T-cell (primary cell): Measurements from ENCODE around the gene RGS14. TPM values are rescaled to one million over a fixed set of nuclear protein-coding genes. Genes with fewer than 3 reads are reported as not detected.
"Not testable (repeated sequence)": the region's sequence is repeated elsewhere in the genome, so short reads cannot be mapped to it uniquely, and the experiment has no call there.

Source experiments
- ATAC-seq, 4 experiments: fragments of 200-7000 bp in 3 of 4; fragments of 150-1000 bp in 1 of 4; cut with Tn5 transposase; replicated peaks in 1 of 4; 1 replicate in 3 of 4; 2 replicates in 1 of 4; pipeline ENCODE4 v1.10.0; 2021; ENCODE audit warnings: moderate library complexity in 3 of 4, mild to moderate bottlenecking in 2 of 4, moderate number of reproducible peaks in 1 of 4
- CTCF ChIA-PET, 2 donors: fragments of 300-600 bp; sonication (Branson Sonifier 250); formaldehyde crosslinking; loops; one replicate each; lab custom pipeline; 2022; ENCODE audit warnings: antibody characterized with exemption in 2 of 2; lab: Charles Lee
- POLR2A ChIA-PET, 2 donors: fragments of 300-600 bp; sonication (Branson Sonifier 250); formaldehyde crosslinking; loops; one replicate each; lab custom pipeline; 2022; ENCODE audit warnings: antibody characterized with exemption in 2 of 2; lab: Charles Lee
- DNase-seq, 35 experiments: peaks; one replicate each; pipeline versions ENCODE4 v3.0.0 to v3.0.0-alpha.2; 2013 to 2023
- H3K27ac ChIP-seq: one replicate; pipeline ENCODE4 v1.5.1; 2013; ENCODE audit warnings: low read length
- H3K27me3 ChIP-seq, 2 experiments: replicated peaks in 1 of 2; 1 replicate in 1 of 2; 2 replicates in 1 of 2; pipeline versions ENCODE4 v1.6.1 to v1.7.0; 2013; ENCODE audit warnings: low read length in 1 of 2, mixed read lengths in 1 of 2; ENCODE audit not compliant: control insufficient read depth in 2 of 2, insufficient read depth in 2 of 2; ENCODE audit errors: extremely low read depth in 1 of 2
- H3K36me3 ChIP-seq, 2 donors: 1 replicate in 1 of 2; 2 replicates in 1 of 2; pipeline versions ENCODE4 v1.6.1 to v1.7.0; 2013; ENCODE audit warnings: low read length in 1 of 2; ENCODE audit not compliant: control insufficient read depth in 2 of 2, insufficient read depth in 1 of 2; ENCODE audit errors: extremely low read depth in 1 of 2
- H3K4me1 ChIP-seq, 2 experiments: 1 replicate in 1 of 2; 2 replicates in 1 of 2; pipeline versions ENCODE4 v1.6.1 to v1.7.0; 2013; ENCODE audit warnings: low read length in 2 of 2, mixed read lengths in 1 of 2; ENCODE audit not compliant: insufficient read depth in 2 of 2, control insufficient read depth in 1 of 2; ENCODE audit errors: extremely low read depth in 1 of 2
- H3K4me3 ChIP-seq, 2 donors: 1 replicate in 1 of 2; 2 replicates in 1 of 2; pipeline versions ENCODE4 v1.5.1 to v1.7.0; 2013; ENCODE audit warnings: mild to moderate bottlenecking in 2 of 2, low read length in 1 of 2, moderate library complexity in 1 of 2; ENCODE audit not compliant: control insufficient read depth in 1 of 2; ENCODE audit errors: extremely low read depth in 1 of 2
- H3K9me3 ChIP-seq: 2 replicates; pipeline ENCODE4 v1.7.0; 2013
- H3K27ac Mint-ChIP-seq, 2 donors: one replicate each; pipeline ENCODE4 v1.8.0; 2020 to 2021; ENCODE audit warnings: mild to moderate bottlenecking in 2 of 2, mixed read lengths in 2 of 2
- H3K27me3 Mint-ChIP-seq, 2 donors: one replicate each; pipeline ENCODE4 v1.8.0; 2021 to 2022; ENCODE audit warnings: mixed read lengths in 2 of 2
- H3K36me3 Mint-ChIP-seq: one replicate; pipeline ENCODE4 v1.8.0; 2021; ENCODE audit warnings: mixed read lengths
- H3K4me1 Mint-ChIP-seq, 3 donors: one replicate each; pipeline ENCODE4 v1.8.0; 2020 to 2022; ENCODE audit warnings: mixed read lengths in 3 of 3, mild to moderate bottlenecking in 1 of 3
- H3K4me3 Mint-ChIP-seq, 3 donors: one replicate each; pipeline ENCODE4 v1.8.0; 2020 to 2022; ENCODE audit warnings: mild to moderate bottlenecking in 3 of 3, mixed read lengths in 3 of 3, moderate library complexity in 3 of 3
- H3K9me3 Mint-ChIP-seq, 3 donors: one replicate each; pipeline ENCODE4 v1.8.0; 2020 to 2022; ENCODE audit warnings: mixed read lengths in 3 of 3
- WGBS: methylation state at CpG from one replicate; pipeline ENCODE4 v1.1.5; 2013; ENCODE audit warnings: missing lambda C conversion rate; ENCODE audit not compliant: insufficient coverage; 5-methylcytosine and 5-hydroxymethylcytosine counted together
- total RNA-seq, 35 experiments: library from RNA in 6 of 35; stranded (reverse) in 6 of 35; fragments of 120-200 nt in 1 of 35; gene quantifications; one replicate each; pipeline versions ENCODE4 v1.2.1 to v1.2.4 and lab custom pipeline; 2013 to 2026

The RGS14 gene
- total RNA-seq, 5 donors from 2014 or later (not counting 1 experiment from before 2014, with no cell fraction given), result 85.7 to 209 (median 195) TPM

DNA sequence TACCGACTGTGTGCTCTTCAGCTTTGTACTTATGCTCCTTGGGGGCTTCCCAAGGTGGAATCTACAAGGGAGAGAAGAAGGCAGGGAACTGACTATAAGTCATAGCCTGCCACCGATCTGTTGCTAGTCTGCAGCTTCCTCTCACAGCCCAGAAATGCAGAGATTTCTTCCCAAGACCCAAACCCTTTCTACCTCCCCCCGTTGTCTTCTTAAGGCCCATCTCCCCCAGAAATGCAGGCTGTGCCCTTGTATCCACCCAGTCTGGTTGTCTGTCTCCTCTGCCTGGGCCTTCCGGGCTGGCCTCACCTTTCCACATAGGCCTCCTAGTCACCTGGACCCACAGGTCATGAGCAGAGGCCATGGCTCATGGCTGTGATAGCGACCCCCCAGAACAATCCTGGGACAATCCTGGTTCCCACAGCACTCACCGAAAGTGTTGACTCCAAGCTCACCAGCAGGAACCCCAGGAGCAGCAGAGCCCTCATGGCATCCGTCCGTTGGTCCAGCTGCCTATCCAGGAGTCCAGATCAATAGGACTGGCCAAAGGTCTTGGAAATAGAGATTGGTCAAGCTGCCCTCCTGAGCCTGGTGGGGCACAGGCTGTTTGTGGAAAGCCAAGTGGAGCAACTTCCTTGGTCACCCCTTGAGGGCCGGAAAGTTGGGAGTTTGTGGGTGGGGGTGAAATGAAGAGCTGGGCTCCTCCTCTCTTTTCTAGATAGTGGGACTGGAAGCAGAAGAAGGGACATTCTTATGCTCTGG is 51.5 kb downstream of the RGS14 start, which contains the start of gene F12:
Gene F12, minus strand, starts transcription at position 522 of the 759 bp plus-strand sequence. Its CDS starts 37 bp downstream, at position 485.
- Mint-ChIP-seq H3K27ac (peak within 1 kb of the TSS in 1 of 2 donors; percentile 31), H3K4me3 (no peak within 1 kb of the TSS), H3K27me3 (no peaks in the 10 kb centered on the region), H3K36me3 (no peaks in the 10 kb centered on the region), H3K4me1 (peaks cover 28 to 52% (median 31%) of the 10 kb centered on the region in 3 donors), H3K9me3 (no peaks in the 10 kb centered on the region)
- H3K4me3 ChIP-seq, result no peak within 1 kb of the TSS
- no peaks in the 10 kb centered on the region for H3K36me3 ChIP-seq
- POLR2A ChIA-PET, result interaction anchor here (0.7 to 1.1 kb wide), 5 partner anchors 10 to 136 kb away, joined by 3 to 8 read pairs (median 5); no protein-coding TSS in a partner anchor
- CTCF ChIA-PET, result interaction anchor here in 1 of 2 donors (1.0 to 1.1 kb wide), 3 partner anchors 13 to 36 kb away, joined by 3 to 6 read pairs (median 3); no protein-coding TSS in a partner anchor
- no peak for DNase-seq
- peaks cover 0 to 6% of the 10 kb centered on the region in 2 experiments for H3K27me3 ChIP-seq
- 94% methylated on average over 8 of the region's 9 CpGs for WGBS
- peaks cover 6 to 67% of the 10 kb centered on the region in 2 experiments for H3K4me1 ChIP-seq
- H3K27ac ChIP-seq, result no peak within 1 kb of the TSS
- ATAC-seq, result no peak
- no peaks in the 10 kb centered on the region for H3K9me3 ChIP-seq

DNA sequence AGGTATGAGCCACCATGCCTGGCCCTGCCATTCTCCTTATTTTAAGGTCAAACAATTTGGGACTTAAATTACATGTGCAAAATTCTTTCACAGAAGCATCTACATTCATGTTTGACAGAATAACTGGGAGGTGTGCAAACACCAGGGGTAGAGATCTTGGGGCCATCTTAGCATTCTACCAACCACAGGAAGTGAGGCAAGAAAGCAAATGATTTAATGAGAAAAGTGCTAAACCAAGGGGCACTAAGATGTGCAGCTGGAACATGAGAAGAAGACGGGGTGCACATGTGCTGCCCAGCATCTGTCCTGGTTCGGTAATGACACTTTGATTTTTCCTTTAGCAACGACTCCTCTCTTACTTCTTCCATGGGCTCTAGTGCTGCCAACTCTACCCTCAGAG is 52.9 kb downstream of the RGS14 start:
- Mint-ChIP-seq H3K9me3 (no peaks in the 10 kb centered on the region), H3K27ac (peak overlapping the region; percentile 31), H3K4me3 (no peak overlapping the region), H3K27me3 (no peaks in the 10 kb centered on the region), H3K4me1 (peaks cover 34 to 49% (median 34%) of the 10 kb centered on the region in 3 donors), H3K36me3 (no peaks in the 10 kb centered on the region)
- peak in 1 of 35 experiments; percentile 34 for DNase-seq
- Histone ChIP-seq H3K9me3 (no peaks in the 10 kb centered on the region), H3K4me1 (peaks cover 2 to 64% of the 10 kb centered on the region in 2 experiments), H3K27me3 (no peaks in the 10 kb centered on the region), H3K36me3 (no peaks in the 10 kb centered on the region), H3K27ac (peak overlapping the region; percentile 11), H3K4me3 (no peak overlapping the region)
- no CpG with 5 or more reads among the region's 3 CpGs for WGBS
- POLR2A ChIA-PET, result interaction anchor here in 1 of 2 donors (0.6 kb wide), 1 partner anchor 9 kb away, joined by 4 read pairs; no protein-coding TSS in a partner anchor
- CTCF ChIA-PET, result no interaction called here
- ATAC-seq, result peak in 1 of 4 experiments; percentile 41

DNA sequence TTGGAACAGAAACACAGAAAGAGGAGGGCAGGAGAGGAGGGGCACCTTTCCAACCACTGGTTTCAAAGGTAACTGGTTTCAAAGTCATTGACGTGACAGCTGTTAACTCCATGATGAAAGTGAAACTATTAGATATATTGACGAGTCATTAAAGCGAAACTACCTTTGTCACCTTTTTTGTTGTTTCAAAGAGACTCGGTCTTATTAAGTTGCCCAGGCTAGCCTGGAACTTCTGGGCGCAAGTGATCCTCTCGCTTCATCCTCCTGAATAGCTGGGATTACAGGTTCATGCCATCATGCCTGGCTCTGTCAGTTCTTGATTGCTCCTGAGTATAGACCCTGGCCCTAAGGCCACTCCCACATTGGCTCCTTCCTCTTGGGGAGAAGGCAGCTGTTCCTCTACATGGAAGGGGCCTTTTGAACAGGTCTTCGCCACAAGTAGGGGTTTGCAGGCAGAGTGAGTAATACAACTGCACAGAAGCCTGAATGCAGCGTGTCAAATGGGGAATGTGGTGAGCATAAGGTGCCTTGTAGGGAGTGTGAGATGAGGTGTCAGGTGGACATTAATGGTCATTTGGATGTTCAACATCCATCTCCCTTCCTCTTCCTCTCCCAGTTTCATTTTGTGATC is 55.0 kb downstream of the RGS14 start:
- H3K4me3 ChIP-seq, result peak overlapping the region in 1 of 2 donors; percentile 13
- H3K27me3 ChIP-seq, result no peaks in the 10 kb centered on the region
- ATAC-seq (peak; percentile 27 to 59 (median 44)), DNase-seq (peak in 1 of 35 experiments; percentile 76)
- POLR2A ChIA-PET, result interaction anchor here in 1 of 2 donors (0.7 kb wide), 1 partner anchor 13 kb away, joined by 3 read pairs; no protein-coding TSS in a partner anchor
- H3K27ac Mint-ChIP-seq, result peak overlapping the region; percentile 84
- no peaks in the 10 kb centered on the region for H3K36me3 Mint-ChIP-seq
- no peaks in the 10 kb centered on the region for H3K27me3 Mint-ChIP-seq
- H3K4me3 Mint-ChIP-seq, result peak overlapping the region; percentile 23 to 67 (median 49)
- H3K4me1 Mint-ChIP-seq, result peaks cover 29 to 48% (median 38%) of the 10 kb centered on the region in 3 donors
- H3K36me3 ChIP-seq, result no peaks in the 10 kb centered on the region
- peaks cover 4 to 59% of the 10 kb centered on the region in 2 experiments for H3K4me1 ChIP-seq
- CTCF ChIA-PET, result interaction anchor here in 1 of 2 donors (0.6 kb wide), 1 partner anchor 42 kb away, joined by 3 read pairs; no protein-coding TSS in a partner anchor
- no peaks in the 10 kb centered on the region for H3K9me3 ChIP-seq
- H3K27ac ChIP-seq, result peak overlapping the region; percentile 14
- H3K9me3 Mint-ChIP-seq, result no peaks in the 10 kb centered on the region
- 48% methylated on average over 6 of the region's 8 CpGs for WGBS

- H3K27me3 ChIP-seq, result no peaks in the 10 kb centered on the region
- ChIA-PET POLR2A (interaction anchor here (0.7 kb wide), 2 partner anchors 11 to 319 kb away, joined by 3 read pairs; no protein-coding TSS in a partner anchor), CTCF (interaction anchor here in 1 of 2 donors (1.1 kb wide), 1 partner anchor 10 kb away, joined by 4 read pairs; no protein-coding TSS in a partner anchor)
- H3K4me3 Mint-ChIP-seq, result peak overlapping the region in 1 of 3 donors; percentile 34
- H3K9me3 Mint-ChIP-seq, result no peaks in the 10 kb centered on the region
- H3K27ac ChIP-seq, result no peak overlapping the region
- H3K4me1 Mint-ChIP-seq, result peaks cover 29 to 46% (median 38%) of the 10 kb centered on the region in 3 donors
- peaks cover 4 to 54% of the 10 kb centered on the region in 2 experiments for H3K4me1 ChIP-seq
- H3K4me3 ChIP-seq, result no peak overlapping the region
- H3K9me3 ChIP-seq, result no peaks in the 10 kb centered on the region
- no peaks in the 10 kb centered on the region for H3K27me3 Mint-ChIP-seq
- no peaks in the 10 kb centered on the region for H3K36me3 Mint-ChIP-seq
- no CpG with 5 or more reads among the region's 3 CpGs for WGBS
- DNase-seq, result no peak
- H3K27ac Mint-ChIP-seq, result peak overlapping the region; percentile 34 to 36
- no peak for ATAC-seq
- H3K36me3 ChIP-seq, result no peaks in the 10 kb centered on the region
Observed at GRCh38 chr5:177414481-177414880, 56.8 kb downstream of the RGS14 start.

DNA sequence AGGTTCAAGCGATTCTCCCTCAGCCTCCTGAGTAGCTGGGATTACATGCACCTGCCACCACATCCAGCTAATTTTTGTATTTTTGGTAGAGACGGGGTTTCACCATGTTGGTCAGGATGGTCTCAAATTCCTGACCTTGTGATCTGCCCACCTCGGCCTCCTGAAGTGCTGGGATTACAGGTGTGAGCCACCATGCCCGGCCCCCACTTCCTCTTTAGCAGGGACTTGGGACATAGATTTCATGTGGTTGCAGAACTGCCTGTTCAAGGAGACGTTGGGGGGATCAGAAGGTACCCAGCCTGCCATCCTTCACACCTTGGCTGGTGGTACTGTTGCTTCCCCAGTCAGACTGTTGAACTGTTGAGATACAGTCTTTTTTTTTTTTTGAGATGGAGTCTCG is 59.4 kb downstream of the RGS14 start:
- POLR2A ChIA-PET, result interaction anchor here in 1 of 2 donors (1.3 kb wide), 1 partner anchor 36 kb away, joined by 4 read pairs; no protein-coding TSS in a partner anchor
- WGBS, result 62% methylated on average over 2 of the region's 6 CpGs
- H3K36me3 ChIP-seq, H3K9me3 ChIP-seq, H3K36me3 Mint-ChIP-seq, H3K9me3 Mint-ChIP-seq, H3K27ac Mint-ChIP-seq, ATAC-seq, DNase-seq, H3K4me3 Mint-ChIP-seq, CTCF ChIA-PET, H3K27ac ChIP-seq, H3K27me3 Mint-ChIP-seq, H3K27me3 ChIP-seq, H3K4me3 ChIP-seq: not testable (repeated sequence)
- H3K4me1 ChIP-seq, result peaks cover 4 to 35% of the 10 kb centered on the region in 2 experiments
- H3K4me1 Mint-ChIP-seq, result peaks cover 19 to 35% (median 29%) of the 10 kb centered on the region in 3 donors

DNA sequence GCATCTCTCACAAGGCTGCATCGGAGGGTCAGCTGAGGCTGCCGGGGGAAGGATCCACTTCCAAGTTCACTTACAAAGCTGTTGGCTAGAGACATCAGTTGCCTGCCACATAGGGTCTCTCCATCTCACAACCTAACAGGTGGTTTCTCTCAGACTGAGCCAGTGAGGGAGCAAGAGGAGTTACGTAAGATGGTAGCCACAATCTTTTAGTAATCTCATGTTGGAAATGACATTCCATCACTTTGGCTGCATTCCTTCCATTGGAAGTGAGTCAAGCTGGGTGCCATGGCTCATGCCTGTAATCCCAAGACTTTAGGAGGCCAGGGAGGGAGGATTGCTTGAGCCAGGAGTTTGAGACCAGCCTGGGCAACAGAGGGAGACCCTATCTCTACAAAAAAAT is 61.3 kb downstream of the RGS14 start:
- no CpG with 5 or more reads among the region's 3 CpGs for WGBS
- POLR2A ChIA-PET, result interaction anchor here in 1 of 2 donors (0.6 to 0.8 kb wide), 2 partner anchors 8 to 11 kb away, joined by 4 to 5 read pairs; no protein-coding TSS in a partner anchor
- Mint-ChIP-seq H3K4me3 (no peak overlapping the region), H3K4me1 (peaks cover 10 to 18% (median 17%) of the 10 kb centered on the region in 3 donors), H3K36me3 (no peaks in the 10 kb centered on the region), H3K27ac (no peak overlapping the region), H3K9me3 (no peaks in the 10 kb centered on the region), H3K27me3 (no peaks in the 10 kb centered on the region)
- Histone ChIP-seq H3K36me3 (no peaks in the 10 kb centered on the region), H3K9me3 (no peaks in the 10 kb centered on the region), H3K4me3 (no peak overlapping the region), H3K27me3 (no peaks in the 10 kb centered on the region), H3K27ac (no peak overlapping the region), H3K4me1 (peaks cover 4 to 20% of the 10 kb centered on the region in 2 experiments)
- ATAC-seq (no peak), DNase-seq (no peak)
- CTCF ChIA-PET, result no interaction called here
